Panc1 (cell line): ENCODE measurements around the gene SLC66A2. TPM values are rescaled to one million over a fixed set of nuclear protein-coding genes. Genes with fewer than 3 reads are reported as not detected.
A peak's percentile ranks its signal among the peaks of the same experiment; 100 is the strongest.

Experiments used
- ATAC-seq: fragments of 200-7000 bp; cut with Tn5 transposase; 2 replicates; pipeline ENCODE4 v1.9.1; 2020; ENCODE audit warnings: mild to moderate bottlenecking, moderate library complexity
- BruUV-seq: library from RNA; stranded (reverse); fragments of 400-500 nt; replicated peaks from 2 replicates; lab custom pipeline; 2021; lab: Mats Ljungman, UMichigan
- CTCF ChIA-PET: fragments of 300-600 bp; sonication (Branson Sonifier 250); formaldehyde crosslinking; loops from one replicate; lab custom pipeline; 2022; ENCODE audit warnings: antibody characterized with exemption; lab: Charles Lee
- POLR2A ChIA-PET: fragments of 300-600 bp; sonication (Branson Sonifier 250); formaldehyde crosslinking; loops from one replicate; lab custom pipeline; 2022; ENCODE audit warnings: antibody characterized with exemption; lab: Charles Lee
- DNase-seq: peaks from one replicate; pipeline ENCODE4 v3.0.0-alpha.2; 2010; ENCODE audit warnings: low read depth, low spot score
- H3K27ac ChIP-seq: 2 replicates; pipeline ENCODE4 v1.5.1; 2011; ENCODE audit warnings: mild to moderate bottlenecking, low read length, inconsistent platforms
- H3K27me3 ChIP-seq: fragments of 200-500 bp; sonication (Bioruptor generic); 2 replicates; pipeline ENCODE4 v1.6.0; 2014; ENCODE audit warnings: low read length, inconsistent platforms; ENCODE audit not compliant: control insufficient read depth, insufficient read depth
- H3K36me3 ChIP-seq: fragments of 200-500 bp; sonication (Bioruptor generic); 2 replicates; pipeline ENCODE4 v1.5.1; 2014; ENCODE audit warnings: inconsistent platforms, mild to moderate bottlenecking, low read length, moderate library complexity; ENCODE audit not compliant: control insufficient read depth, insufficient read depth
- H3K4me1 ChIP-seq: 2 replicates; pipeline ENCODE4 v1.5.1; 2011; ENCODE audit warnings: inconsistent platforms, mild to moderate bottlenecking, low read length, moderate library complexity; ENCODE audit not compliant: control insufficient read depth, insufficient read depth
- H3K4me3 ChIP-seq, 2 experiments: 2 replicates each; pipeline ENCODE4 v1.5.1; 2011 to 2012; ENCODE audit warnings: low read depth in 2 of 2, low read length in 2 of 2, mild to moderate bottlenecking in 2 of 2, inconsistent platforms in 1 of 2, moderate library complexity in 1 of 2
- H3K9me3 ChIP-seq: fragments of 200-500 bp; sonication (Bioruptor generic); 2 replicates; pipeline ENCODE4 v1.5.1; 2014; ENCODE audit warnings: low read depth, mild to moderate bottlenecking, inconsistent platforms, low read length, moderate library complexity; ENCODE audit not compliant: control insufficient read depth, insufficient read depth
- CTCF ChIP-seq: fragments of 450-650 bp; IDR thresholded peaks from 2 replicates; pipeline ENCODE4 v1.5.1; 2017; ENCODE audit warnings: mild to moderate bottlenecking
- POLR2AphosphoS5 ChIP-seq: IDR thresholded peaks from 2 replicates; pipeline ENCODE4 v1.6.1; 2012; ENCODE audit warnings: mild to moderate bottlenecking, low read depth, low read length, moderate library complexity
- REST ChIP-seq, 2 experiments: IDR thresholded peaks; 2 replicates each; pipeline ENCODE4 v1.6.1; 2011 to 2012; ENCODE audit warnings: low read depth in 2 of 2, control low read depth in 1 of 2, low read length in 1 of 2, mild to moderate bottlenecking in 1 of 2, moderate library complexity in 1 of 2; ENCODE audit not compliant: insufficient read depth in 1 of 2
- SIN3A ChIP-seq: IDR thresholded peaks from 2 replicates; pipeline ENCODE4 v1.6.1; 2012; ENCODE audit warnings: low read depth, mild to moderate bottlenecking, low read length, moderate library complexity, borderline replicate concordance; ENCODE audit not compliant: insufficient read depth
- TCF7L2 ChIP-seq: IDR thresholded peaks from 2 replicates; pipeline ENCODE4 v1.6.1; 2011; ENCODE audit warnings: mild to moderate bottlenecking, low read depth, low read length, inconsistent platforms
- in situ Hi-C: cut with HindIII; loops from 2 replicates; pipeline ENCODE4 v1.10.0; 2016; ENCODE audit warnings: low sequenced_read_pairs, low pct_unique_long_range_greater_than_20kb
- intact Hi-C: fragments of 100-400 bp; cut with micrococcal nuclease; formaldehyde crosslinking; loops from one replicate; pipeline ENCODE4 v1.10.0; 2022; ENCODE audit not compliant: unreplicated experiment
- total RNA-seq: library from RNA; stranded (reverse); gene quantifications from one replicate; pipeline ENCODE4 v1.2.1, GENCODE V29; 2021; ENCODE audit not compliant: unreplicated experiment

SLC66A2 gene
- total RNA-seq, 1 experiment from 2014 or later: 92.5 TPM

GRCh38 chr18:79868811-79869541 is 82.5 kb downstream of the SLC66A2 start:
- H3K9me3 ChIP-seq: no peaks in the 10 kb centered on the region
- no peaks in the 10 kb centered on the region for H3K27me3 ChIP-seq
- peak; percentile 35 for ATAC-seq
- no peak overlapping the region for H3K4me3 ChIP-seq
- ChIA-PET CTCF (no interaction called here), POLR2A (no interaction called here)
- TF ChIP-seq CTCF: no peak
- TF ChIP-seq REST (IDR thresholded peaks at IDR 0.05; ENCODE audit: insufficient read depth in 1 of 2, low read depth in 2 of 2, low read length in 1 of 2): no peak
- TF ChIP-seq SIN3A: no peak
- TF ChIP-seq POLR2AphosphoS5: no peak
- TF ChIP-seq TCF7L2: no peak
- no peak overlapping the region for H3K27ac ChIP-seq
- no peaks in the 10 kb centered on the region for H3K4me1 ChIP-seq
- BruUV-seq: no TSS peak
- intact Hi-C loops: no loop called here
- no peak for DNase-seq
- no peaks in the 10 kb centered on the region for H3K36me3 ChIP-seq
- in situ Hi-C loops: no loop called here

GRCh38 chr18:79868168-79868784 is 83.2 kb downstream of the SLC66A2 start:
- Histone ChIP-seq H3K36me3 (no peaks in the 10 kb centered on the region), H3K9me3 (no peaks in the 10 kb centered on the region), H3K27me3 (no peaks in the 10 kb centered on the region), H3K4me1 (no peaks in the 10 kb centered on the region), H3K27ac (no peak overlapping the region), H3K4me3 (no peak overlapping the region)
- TF ChIP-seq TCF7L2 (no peak), POLR2AphosphoS5 (no peak), SIN3A (no peak), REST (IDR thresholded peaks at IDR 0.05; ENCODE audit: insufficient read depth in 1 of 2, low read depth in 2 of 2, low read length in 1 of 2) (no peak), CTCF (no peak)
- intact Hi-C loops (no loop called here), in situ Hi-C loops (no loop called here)
- ChIA-PET CTCF (interaction anchor here (0.5 to 0.7 kb wide), 2 partner anchors 12 to 76 kb away, joined by 3 read pairs; no protein-coding TSS in a partner anchor), POLR2A (no interaction called here)
- BruUV-seq: no TSS peak
- DNase-seq: no peak
- ATAC-seq: peak; percentile 3; the same call in 1 of the 2 replicates
